Esophagus muscularis mucosa (tissue), 4 donors: Measurements from ENCODE around the gene NUP50. TPM values are rescaled to one million over a fixed set of nuclear protein-coding genes. Genes with fewer than 3 reads are reported as not detected.
A peak's percentile ranks its signal among the peaks of the same experiment; 100 is the strongest.

Experiments used
- DNase-seq: peaks from one replicate; pipeline ENCODE4 v3.0.0-alpha.2; 2017; ENCODE audit errors: extremely low spot score
- H3K27ac ChIP-seq, 4 donors: fragments of 200-600 bp; sonication (generic); replicated peaks in 1 of 4; 1 replicate in 3 of 4; 2 replicates in 1 of 4; pipeline ENCODE4 v1.5.1; 2016 to 2019; ENCODE audit warnings: mild to moderate bottlenecking in 1 of 4
- H3K27me3 ChIP-seq, 4 donors: fragments of 200-600 bp; sonication (generic); one replicate each; pipeline versions ENCODE4 v1.5.1 to v1.6.0; 2016 to 2019
- H3K36me3 ChIP-seq, 4 donors: fragments of 200-600 bp; sonication (generic); one replicate each; pipeline ENCODE4 v1.5.1; 2016 to 2019
- H3K4me1 ChIP-seq, 4 donors: fragments of 200-600 bp; sonication (generic); one replicate each; pipeline ENCODE4 v1.5.1; 2016 to 2019
- H3K4me3 ChIP-seq, 4 donors: fragments of 200-600 bp; sonication (generic); 1 replicate in 2 of 4; 2 replicates in 2 of 4; pipeline ENCODE4 v1.5.1; 2016 to 2019; ENCODE audit warnings: mild to moderate bottlenecking in 4 of 4, moderate library complexity in 1 of 4
- H3K9me3 ChIP-seq, 4 donors: fragments of 200-600 bp; sonication (generic); 1 replicate in 3 of 4; 2 replicates in 1 of 4; pipeline ENCODE4 v1.5.1; 2016 to 2019
- EP300 ChIP-seq: sonication (generic); formaldehyde crosslinking; IDR thresholded peaks from one replicate; pipeline ENCODE4 v1.6.1; 2017; ENCODE audit warnings: antibody characterized with exemption
- POLR2A ChIP-seq: fragments of 450-650 bp; IDR thresholded peaks from one replicate; pipeline ENCODE4 v1.6.1; 2017; ENCODE audit warnings: antibody characterized with exemption, moderate library complexity, mild to moderate bottlenecking, low read depth
- POLR2AphosphoS5 ChIP-seq, 2 donors: sonication (generic); formaldehyde crosslinking; IDR thresholded peaks; one replicate each; pipeline ENCODE4 v1.6.1; 2017; ENCODE audit warnings: antibody characterized with exemption in 2 of 2
- WGBS: methylation state at CpG from one replicate; pipeline ENCODE4 v1.1.5; 2018; 5-methylcytosine and 5-hydroxymethylcytosine counted together
- intact Hi-C: fragments of 100-400 bp; cut with DNase I; formaldehyde crosslinking; loops from one replicate; pipeline ENCODE4 v1.15.1; 2023
- total RNA-seq, 4 donors: library from RNA; depleted of rRNA; stranded (reverse); fragments of >200 nt; gene quantifications; one replicate each; pipeline versions ENCODE4 v1.1.0 to v1.2.1, GENCODE V29; 2016
- TF ChIP-seq, protein P1 (sequence below), 3 experiments: fragments of 200-600 bp in 2 of 3; fragments of 450-650 bp in 1 of 3; sonication (generic) in 2 of 3; IDR thresholded peaks; one replicate each; pipeline ENCODE4 v1.5.1; 2017 to 2019; ENCODE audit warnings: antibody characterized with exemption in 3 of 3, mild to moderate bottlenecking in 2 of 3, moderate library complexity in 1 of 3

Gene NUP50
- total RNA-seq, 4 donors from 2014 or later: 22.7 to 40.3 (median 30.0) TPM

DNA sequence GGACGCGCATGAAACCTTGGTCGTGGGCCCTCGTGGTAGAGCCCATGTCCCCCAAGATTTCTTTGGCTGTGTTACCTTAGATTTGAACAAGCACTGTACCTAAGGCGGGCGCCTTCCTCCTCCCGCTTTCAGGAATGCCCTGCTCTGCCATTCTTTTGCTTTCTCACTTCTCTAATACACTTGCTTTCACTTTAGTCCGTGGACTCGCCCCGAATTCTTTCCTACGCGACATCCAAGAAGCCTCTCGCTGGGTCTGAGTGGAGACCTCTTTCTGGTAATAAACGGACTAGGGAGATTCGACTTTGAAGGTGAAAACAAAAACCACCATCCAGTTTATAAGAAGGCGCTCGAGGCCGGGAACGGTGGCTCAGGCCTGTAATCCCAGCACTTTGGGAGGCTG is 1.2 kb upstream of the NUP50 start:
- WGBS: 90% methylated on average over 18 of the region's 19 CpGs
- H3K27me3 ChIP-seq: no peaks in the 10 kb centered on the region
- no peak for DNase-seq
- peaks cover 25 to 65% (median 51%) of the 10 kb centered on the region in 4 donors for H3K4me1 ChIP-seq
- TF ChIP-seq, protein P1, sequence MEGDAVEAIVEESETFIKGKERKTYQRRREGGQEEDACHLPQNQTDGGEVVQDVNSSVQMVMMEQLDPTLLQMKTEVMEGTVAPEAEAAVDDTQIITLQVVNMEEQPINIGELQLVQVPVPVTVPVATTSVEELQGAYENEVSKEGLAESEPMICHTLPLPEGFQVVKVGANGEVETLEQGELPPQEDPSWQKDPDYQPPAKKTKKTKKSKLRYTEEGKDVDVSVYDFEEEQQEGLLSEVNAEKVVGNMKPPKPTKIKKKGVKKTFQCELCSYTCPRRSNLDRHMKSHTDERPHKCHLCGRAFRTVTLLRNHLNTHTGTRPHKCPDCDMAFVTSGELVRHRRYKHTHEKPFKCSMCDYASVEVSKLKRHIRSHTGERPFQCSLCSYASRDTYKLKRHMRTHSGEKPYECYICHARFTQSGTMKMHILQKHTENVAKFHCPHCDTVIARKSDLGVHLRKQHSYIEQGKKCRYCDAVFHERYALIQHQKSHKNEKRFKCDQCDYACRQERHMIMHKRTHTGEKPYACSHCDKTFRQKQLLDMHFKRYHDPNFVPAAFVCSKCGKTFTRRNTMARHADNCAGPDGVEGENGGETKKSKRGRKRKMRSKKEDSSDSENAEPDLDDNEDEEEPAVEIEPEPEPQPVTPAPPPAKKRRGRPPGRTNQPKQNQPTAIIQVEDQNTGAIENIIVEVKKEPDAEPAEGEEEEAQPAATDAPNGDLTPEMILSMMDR (IDR thresholded peaks at IDR 0.05): no peak
- TF ChIP-seq POLR2A: no peak
- TF ChIP-seq EP300: no peak
- no peak for TF ChIP-seq POLR2AphosphoS5 (IDR thresholded peaks at IDR 0.05)
- peak overlapping the region; percentile 84 to 92 (median 88) for H3K27ac ChIP-seq
- intact Hi-C loops: loop anchor here (5.0 to 10.0 kb wide), 2 partner anchors 52 to 155 kb away; no protein-coding TSS in a partner anchor
- H3K36me3 ChIP-seq: peaks cover 0 to 17% (median 5%) of the 10 kb centered on the region in 4 donors
- H3K4me3 ChIP-seq: peak overlapping the region; percentile 77 to 98 (median 89)
- no peaks in the 10 kb centered on the region for H3K9me3 ChIP-seq

DNA sequence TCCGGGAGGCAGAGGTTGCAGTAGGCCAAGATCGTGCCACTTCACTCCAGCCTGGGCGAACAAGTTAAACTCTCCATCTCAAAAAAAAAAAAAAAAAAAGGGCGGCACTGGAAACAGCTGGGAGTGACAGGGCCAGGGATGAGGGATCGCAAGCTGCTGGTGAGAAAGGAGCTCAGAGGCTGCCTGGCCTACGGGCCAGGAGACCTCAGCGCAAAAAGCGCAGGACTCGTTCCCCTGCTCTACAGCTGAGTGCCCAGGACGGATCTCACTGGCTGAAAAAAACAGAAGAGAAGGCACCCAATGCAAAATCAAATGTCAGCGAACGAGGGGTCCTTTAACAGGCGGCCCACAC is 650 bp upstream of the NUP50 start:
- Histone ChIP-seq H3K9me3 (no peaks in the 10 kb centered on the region), H3K4me3 (peak overlapping the region; percentile 77 to 98 (median 89)), H3K4me1 (peaks cover 25 to 61% (median 50%) of the 10 kb centered on the region in 4 donors), H3K36me3 (peaks cover 0 to 15% (median 4%) of the 10 kb centered on the region in 4 donors), H3K27me3 (no peaks in the 10 kb centered on the region), H3K27ac (peak overlapping the region; percentile 84 to 92 (median 88))
- WGBS: 7% methylated on average over 13 of the region's 13 CpGs
- intact Hi-C loops: loop anchor here (5.0 to 10.0 kb wide), 2 partner anchors 52 to 156 kb away; no protein-coding TSS in a partner anchor
- no peak for DNase-seq
- TF ChIP-seq, protein P1 (IDR thresholded peaks at IDR 0.05): no peak
- TF ChIP-seq POLR2AphosphoS5 (IDR thresholded peaks at IDR 0.05): no peak
- TF ChIP-seq POLR2A: no peak
- no peak for TF ChIP-seq EP300

DNA sequence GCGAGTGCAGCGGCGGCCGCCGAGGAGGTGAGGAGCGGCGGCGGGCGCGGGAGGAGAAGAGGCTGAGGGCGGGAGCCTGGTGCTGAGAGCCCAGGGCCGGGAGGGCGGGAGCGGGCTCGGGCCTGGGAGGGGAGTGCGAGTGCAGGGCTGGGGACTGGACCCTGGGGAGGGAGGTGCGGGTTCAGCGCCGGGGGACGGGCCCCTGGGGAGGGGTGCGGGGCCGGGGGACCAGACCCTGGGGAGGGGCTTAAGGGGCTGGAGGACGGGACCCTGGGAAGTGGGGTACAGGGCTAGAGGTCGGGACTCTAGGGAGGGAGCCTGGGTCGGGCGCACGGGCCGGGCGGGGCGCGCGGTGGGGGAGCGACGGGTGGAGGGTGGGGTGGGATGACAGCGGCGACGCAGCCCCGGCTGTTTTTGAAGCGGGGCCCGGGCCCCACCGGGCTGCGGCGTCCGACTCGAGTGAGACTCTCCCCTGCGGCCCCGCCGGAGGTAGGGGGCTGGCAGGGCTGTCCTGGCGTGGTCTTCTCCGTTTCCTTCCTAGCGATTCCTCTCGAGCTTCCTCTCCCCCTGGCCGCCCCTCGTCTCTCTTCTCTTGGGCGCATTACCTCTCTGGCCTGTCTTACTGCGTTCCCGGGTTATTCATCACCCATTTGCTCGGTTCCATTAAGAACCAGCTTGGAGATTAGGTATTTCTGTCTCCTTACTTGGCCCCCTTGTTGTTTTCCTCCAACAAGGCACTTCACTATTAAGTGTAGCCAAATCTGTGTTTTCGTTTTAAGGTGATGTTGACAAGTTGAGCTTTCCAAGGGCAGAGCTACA is 754 bp downstream of the NUP50 start:
- Histone ChIP-seq H3K36me3 (peaks cover 8 to 29% (median 16%) of the 10 kb centered on the region in 4 donors), H3K9me3 (no peaks in the 10 kb centered on the region), H3K27ac (peak overlapping the region; percentile 84 to 92 (median 88)), H3K4me1 (peaks cover 21 to 53% (median 45%) of the 10 kb centered on the region in 4 donors), H3K27me3 (no peaks in the 10 kb centered on the region), H3K4me3 (peak overlapping the region; percentile 77 to 98 (median 89))
- no peak for DNase-seq
- intact Hi-C loops: loop anchor here (5.0 to 10.0 kb wide), 2 partner anchors 50 to 157 kb away; no protein-coding TSS in a partner anchor
- under 1% methylated on average over 34 of the region's 59 CpGs for WGBS
- TF ChIP-seq EP300: no peak
- TF ChIP-seq, protein P1 (IDR thresholded peaks at IDR 0.05): no peak

DNA sequence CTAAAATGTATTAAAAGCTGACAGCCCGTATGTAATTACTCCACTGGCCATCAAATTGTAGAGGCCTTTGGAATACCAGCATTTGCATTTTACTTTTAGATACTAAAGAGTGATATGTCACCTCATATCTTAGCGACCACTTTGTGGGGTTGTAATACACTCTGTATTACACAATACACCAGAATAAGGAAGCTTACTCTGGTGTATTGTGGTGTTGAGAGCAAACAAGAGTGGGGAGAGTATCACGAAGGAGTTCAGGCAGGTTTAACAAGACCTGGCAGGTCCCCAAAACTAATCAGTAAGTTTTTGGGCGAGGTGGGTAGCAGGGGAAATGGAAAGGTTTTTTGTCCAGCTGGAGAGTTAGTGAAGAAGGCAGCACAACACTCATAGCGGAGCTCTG is 3.2 kb downstream of the NUP50 start:
- TF ChIP-seq, protein P1 (IDR thresholded peaks at IDR 0.05): no peak
- TF ChIP-seq POLR2AphosphoS5 (IDR thresholded peaks at IDR 0.05): no peak
- TF ChIP-seq POLR2A: no peak
- TF ChIP-seq EP300: no peak
- Histone ChIP-seq H3K4me1 (peaks cover 19 to 35% (median 32%) of the 10 kb centered on the region in 4 donors), H3K9me3 (no peaks in the 10 kb centered on the region), H3K27ac (no peak overlapping the region), H3K27me3 (no peaks in the 10 kb centered on the region), H3K4me3 (no peak overlapping the region), H3K36me3 (peaks cover 32 to 53% (median 40%) of the 10 kb centered on the region in 4 donors)
- DNase-seq: no peak
- intact Hi-C loops: loop anchor here (10.0 kb wide), 1 partner anchor 48 kb away; no protein-coding TSS in a partner anchor
- 75% methylated on average over 5 of the region's 5 CpGs for WGBS
